Ovary (tissue), 9 donors: ENCODE data around the gene NDUFV2. TPM values are rescaled to one million over a fixed set of nuclear protein-coding genes. Genes with fewer than 3 reads are reported as not detected.
"Not testable (repeated sequence)": the region's sequence is repeated elsewhere in the genome, so short reads cannot be mapped to it uniquely, and the experiment has no call there.

Source experiments
- DNase-seq, 5 donors: peaks; one replicate each; pipeline ENCODE4 v3.0.0-alpha.2; 2019 to 2020
- H3K27ac ChIP-seq, 2 donors: fragments of 200-600 bp; one replicate each; pipeline versions ENCODE4 v1.5.1 to v1.8.0; 2019 to 2022
- H3K27me3 ChIP-seq: fragments of 200-600 bp; one replicate; pipeline ENCODE4 v1.8.0; 2022
- H3K36me3 ChIP-seq: fragments of 200-600 bp; sonication (generic); one replicate; pipeline ENCODE4 v1.5.1; 2019
- H3K4me1 ChIP-seq: one replicate; pipeline ENCODE4 v1.8.1; 2013; ENCODE audit warnings: mild to moderate bottlenecking, moderate library complexity; ENCODE audit not compliant: insufficient read depth
- H3K4me3 ChIP-seq: fragments of 200-600 bp; sonication (generic); one replicate; pipeline ENCODE4 v1.5.1; 2017
- H3K9me3 ChIP-seq, 2 donors: fragments of 200-600 bp in 1 of 2; sonication (generic) in 1 of 2; one replicate each; pipeline versions ENCODE4 v1.5.1 to v1.8.1; 2013 to 2019; ENCODE audit warnings: mild to moderate bottlenecking in 1 of 2, moderate library complexity in 1 of 2
- CTCF ChIP-seq, 3 donors: fragments of 450-650 bp in 2 of 3; fragments of 200-600 bp in 1 of 3; IDR thresholded peaks; one replicate each; pipeline versions ENCODE4 v1.5.1 to v1.8.0; 2016 to 2022; ENCODE audit warnings: antibody characterized with exemption in 3 of 3, mild to moderate bottlenecking in 1 of 3
- EP300 ChIP-seq: sonication (generic); formaldehyde crosslinking; IDR thresholded peaks from one replicate; pipeline ENCODE4 v1.6.1; 2017; ENCODE audit warnings: antibody characterized with exemption
- POLR2A ChIP-seq: fragments of 450-650 bp; IDR thresholded peaks from one replicate; pipeline ENCODE4 v1.6.1; 2017; ENCODE audit warnings: antibody characterized with exemption, mild to moderate bottlenecking, moderate library complexity
- WGBS, 3 donors: extraction: QIAGEN DNeasy Blood & Tissue Kit in 1 of 3; methylation state at CpG; one replicate each; pipeline versions ENCODE4 v1.1.5 to v1.1.7; 2013 to 2017; 5-methylcytosine and 5-hydroxymethylcytosine counted together
- intact Hi-C, 4 donors: fragments of 100-400 bp; cut with DNase I; formaldehyde crosslinking; loops; one replicate each; pipeline versions ENCODE4 v1.11.0 to v1.15.1; 2022 to 2023
- polyA plus RNA-seq, 2 donors: library from polyadenylated mRNA; stranded (reverse); fragments of 200-250 nt in 1 of 2; fragments of 350-450 nt in 1 of 2; fragmentation: Illumina TruSeq in 1 of 2; extraction: RNeasy Lipid Tissue Mini Kit (QIAGEN cat#74804) in 1 of 2; gene quantifications; one replicate each; pipeline ENCODE4 v1.2.3, GENCODE V29; 2013 to 2014
- total RNA-seq, 7 donors: library from RNA; depleted of rRNA in 2 of 7; stranded (reverse); fragments of >200 nt in 2 of 7; fragmentation: NEBNext Ultra II Directional in 3 of 7; extraction: Animal tissue kit (Norgen Biotek cat#: 25700) in 3 of 7; gene quantifications; one replicate each; pipeline versions ENCODE4 v1.1.0 to v1.2.4, GENCODE V29; 2016 to 2023
- donor health status: DM: no; HTN: no; CAD: no; lungs with moderate emphysema.
- donor health status: DM: no; HTN: no; CAD: no.
- donor health status: Bipolar disorder and iron deficiency.
- donor health status: DM: yes; HTN: yes; CAD: no.
- donor health status: DM: no; HTN: no; CAD: no.
- donor health status: DM: yes; HTN: yes; CAD: no.

NDUFV2 gene
- total and polyA plus RNA-seq, 9 donors = 59.7 to 135 (median 76.6) TPM

- Histone ChIP-seq H3K27me3 (no peaks in the 10 kb centered on the region), H3K27ac (no peak overlapping the region), H3K36me3 (no peaks in the 10 kb centered on the region), H3K4me1 (peaks cover 7% of the 10 kb centered on the region), H3K9me3 (no peaks in the 10 kb centered on the region), H3K4me3 (no peak overlapping the region)
- TF ChIP-seq POLR2A (no peak), CTCF (IDR thresholded peaks at IDR 0.05) (no peak), EP300 (no peak)
- no peak for DNase-seq
- intact Hi-C loops = loop anchor here in 1 of 4 donors (10.0 kb wide), 1 partner anchor 83 kb away; no protein-coding TSS in a partner anchor
- 66 to 69% (median 67%) methylated on average over 2 of the region's 2 CpGs for WGBS, 3 donors
Observed at GRCh38 chr18:9157806-9158205, 55.3 kb downstream of the NDUFV2 start.

DNA sequence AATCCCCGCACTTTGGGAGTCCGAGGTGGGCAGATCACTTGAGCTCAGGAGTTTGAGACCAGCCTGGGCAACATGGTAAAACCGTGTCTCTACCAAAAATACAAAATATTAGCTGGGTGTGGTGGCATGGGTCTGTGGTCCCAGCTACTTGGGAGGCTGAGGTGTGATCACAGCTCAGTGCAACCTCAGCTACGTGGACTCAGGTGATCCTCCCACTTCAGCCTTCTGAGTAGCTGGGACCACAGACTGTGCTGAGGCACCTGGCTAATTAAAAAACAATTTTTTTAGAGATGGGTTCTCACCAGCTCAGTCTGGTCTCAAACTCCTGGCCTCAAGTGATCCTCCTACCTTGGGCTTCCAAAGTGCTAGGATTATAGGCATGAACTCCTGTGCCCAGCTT is 57.5 kb downstream of the NDUFV2 start:
- DNase-seq = no peak
- no peaks in the 10 kb centered on the region for H3K27me3 ChIP-seq
- no peaks in the 10 kb centered on the region for H3K9me3 ChIP-seq
- no peak overlapping the region for H3K4me3 ChIP-seq
- peaks cover 2% of the 10 kb centered on the region for H3K4me1 ChIP-seq
- intact Hi-C loops = no loop called here
- 95 to 100% (median 97%) methylated on average over 4 of the region's 4 CpGs for WGBS, 3 donors
- H3K36me3 ChIP-seq = no peaks in the 10 kb centered on the region
- TF ChIP-seq CTCF (IDR thresholded peaks at IDR 0.05) (no peak), EP300 (no peak), POLR2A (no peak)
- H3K27ac ChIP-seq = no peak overlapping the region

- H3K9me3 ChIP-seq, H3K27me3 ChIP-seq, intact Hi-C loops, H3K36me3 ChIP-seq, H3K4me3 ChIP-seq, DNase-seq, H3K27ac ChIP-seq, H3K4me1 ChIP-seq: not testable (repeated sequence)
- WGBS, 3 donors = 98 to 99% (median 99%) methylated on average over 4 of the region's 4 CpGs
Observed at GRCh38 chr18:9162663-9163062, 60.2 kb downstream of the NDUFV2 start.

DNA sequence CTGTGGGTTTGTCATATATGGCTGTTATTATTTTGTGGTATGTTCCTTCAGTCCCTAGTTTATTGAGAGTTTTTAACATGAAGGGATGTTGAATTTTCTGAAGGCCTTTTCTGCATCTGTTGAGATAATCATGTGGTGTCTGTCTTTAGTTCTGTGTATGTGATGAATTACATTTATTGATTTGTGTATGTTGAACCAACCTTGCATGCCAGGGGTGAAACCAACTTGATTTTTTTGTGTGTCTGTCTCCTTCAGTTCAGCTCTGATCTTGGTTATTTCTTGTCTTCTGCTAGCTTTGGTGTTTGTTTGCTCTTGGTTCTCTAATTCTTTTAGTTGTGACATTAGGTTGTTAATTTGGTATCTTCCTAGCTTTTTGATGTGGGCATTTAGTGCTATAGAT is 61.6 kb downstream of the NDUFV2 start:
- H3K4me1 ChIP-seq, H3K9me3 ChIP-seq, DNase-seq, H3K36me3 ChIP-seq, H3K4me3 ChIP-seq, intact Hi-C loops, H3K27me3 ChIP-seq, H3K27ac ChIP-seq: not testable (repeated sequence)

GRCh38 chr18:9165883-9166282 is 63.4 kb downstream of the NDUFV2 start:
- H3K9me3 ChIP-seq, H3K36me3 ChIP-seq, intact Hi-C loops, H3K27me3 ChIP-seq, DNase-seq, H3K27ac ChIP-seq, H3K4me3 ChIP-seq, H3K4me1 ChIP-seq: not testable (repeated sequence)
- 97 to 100% (median 98%) methylated on average over 1 to 3 of the region's 3 CpGs for WGBS, 3 donors

- H3K27ac ChIP-seq, intact Hi-C loops, H3K9me3 ChIP-seq, DNase-seq, H3K4me1 ChIP-seq, H3K27me3 ChIP-seq, H3K4me3 ChIP-seq, H3K36me3 ChIP-seq: not testable (repeated sequence)
- 90 to 93% (median 90%) methylated on average over 3 of the region's 3 CpGs for WGBS, 3 donors
Observed at GRCh38 chr18:9169515-9169914, 67.0 kb downstream of the NDUFV2 start.

GRCh38 chr18:9171919-9172318 is 69.4 kb downstream of the NDUFV2 start:
- H3K27me3 ChIP-seq, intact Hi-C loops, DNase-seq, H3K36me3 ChIP-seq, H3K9me3 ChIP-seq, H3K4me1 ChIP-seq, H3K27ac ChIP-seq, H3K4me3 ChIP-seq: not testable (repeated sequence)
- 84 to 94% (median 91%) methylated on average over 3 of the region's 3 CpGs for WGBS, 3 donors
